K562 (cell line): Measurements from ENCODE around the gene PSMG3. TPM values are rescaled to one million over a fixed set of nuclear protein-coding genes. Genes with fewer than 3 reads are reported as not detected.

Experiments used
- ATAC-seq: fragments of 200-7000 bp; cut with Tn5 transposase; 3 replicates; pipeline ENCODE4 v1.9.1; 2020; ENCODE audit warnings: moderate library complexity
- BruUV-seq: library from RNA; stranded (reverse); fragments of 400-500 nt; replicated peaks from 2 replicates; lab custom pipeline; 2021; lab: Mats Ljungman, UMichigan
- CTCF ChIA-PET: fragments of 300-600 bp; formaldehyde crosslinking; extraction: SDS; loops from one replicate; lab custom pipeline; 2021; ENCODE audit warnings: low intra/inter-chr PET ratio; lab: Yijun Ruan, JAX
- POLR2A ChIA-PET: fragments of 300-600, 350-650 bp; sonication (Branson Sonifier 250); formaldehyde crosslinking; extraction: SDS; loops from one replicate; lab custom pipeline; 2021; ENCODE audit warnings: antibody characterized with exemption, inconsistent platforms; lab: Yijun Ruan, JAX
- DNase-seq, 4 experiments: peaks; one replicate each; pipeline versions ENCODE4 v3.0.0 to v3.0.0-alpha.2; 2011 to 2018; ENCODE audit warnings: low spot score in 3 of 4, mixed read lengths in 3 of 4; ENCODE audit errors: extremely low read depth in 1 of 4
- FAIRE-seq: peaks from 2 replicates; lab custom pipeline; 2011; peaks lifted over from hg19 to GRCh38; lab: Jason Lieb, UNC
- H2AFZ ChIP-seq: 2 replicates; pipeline ENCODE4 v1.6.0; 2011; ENCODE audit warnings: low read depth, low read length, control low read depth, inconsistent platforms
- H3K27ac ChIP-seq: fragments of 200-600 bp; 3 replicates; pipeline ENCODE4 v1.8.0; 2011; ENCODE audit warnings: low read depth, mild to moderate bottlenecking, control low read depth, inconsistent platforms, low read length, moderate library complexity, mixed read lengths; ENCODE audit errors: extremely low read depth
- H3K27me3 ChIP-seq, 2 experiments: fragments of 300-600 bp in 1 of 2; 2 replicates in 1 of 2; 3 replicates in 1 of 2; pipeline versions ENCODE4 v1.6.0 to v1.8.0; 2011; ENCODE audit warnings: inconsistent platforms in 2 of 2, low read length in 2 of 2, mild to moderate bottlenecking in 1 of 2, mixed read lengths in 1 of 2, moderate library complexity in 1 of 2; ENCODE audit not compliant: control insufficient read depth in 2 of 2, insufficient read depth in 2 of 2
- H3K36me3 ChIP-seq: fragments of 300-600 bp; 3 replicates; pipeline ENCODE4 v1.8.0; 2011; ENCODE audit warnings: mild to moderate bottlenecking, low read length, inconsistent platforms; ENCODE audit not compliant: control insufficient read depth, insufficient read depth
- H3K4me1 ChIP-seq, 2 experiments: fragments of 200-600 bp in 1 of 2; replicated peaks in 1 of 2; 2 replicates in 1 of 2; 3 replicates in 1 of 2; pipeline versions ENCODE4 v1.5.1 to v1.8.0; 2011; ENCODE audit warnings: inconsistent platforms in 2 of 2, low read length in 2 of 2, mild to moderate bottlenecking in 1 of 2, mixed read lengths in 1 of 2, moderate library complexity in 1 of 2; ENCODE audit not compliant: control insufficient read depth in 2 of 2, insufficient read depth in 2 of 2
- H3K4me2 ChIP-seq: 2 replicates; pipeline ENCODE4 v1.6.1; 2011; ENCODE audit warnings: low read length, control low read depth, inconsistent platforms, mixed read lengths; ENCODE audit not compliant: insufficient read depth
- H3K4me3 ChIP-seq: fragments of 200-600 bp; sonication (generic), shearing (Covaris generic); 2 replicates; pipeline ENCODE4 v1.5.1; 2016; ENCODE audit warnings: control low read depth, inconsistent platforms
- H3K79me2 ChIP-seq: fragments of 200-600 bp; 3 replicates; pipeline ENCODE4 v1.8.0; 2011; ENCODE audit warnings: low read length, inconsistent platforms; ENCODE audit not compliant: control insufficient read depth, insufficient read depth
- H3K9ac ChIP-seq, 2 experiments: 2 replicates each; pipeline versions ENCODE4 v1.6.0 to v1.6.1; 2011; ENCODE audit warnings: low read depth in 2 of 2, low read length in 2 of 2, control low read depth in 1 of 2, inconsistent platforms in 1 of 2, mild to moderate bottlenecking in 1 of 2, mixed read lengths in 1 of 2; ENCODE audit not compliant: insufficient read depth in 1 of 2
- H3K9me1 ChIP-seq: one replicate; pipeline ENCODE4 v1.6.0; 2011; ENCODE audit warnings: inconsistent platforms, mild to moderate bottlenecking, low read length, moderate library complexity; ENCODE audit not compliant: control insufficient read depth, insufficient read depth
- H3K9me3 ChIP-seq: replicated peaks from 2 replicates; pipeline ENCODE4 v1.5.1; 2011; ENCODE audit warnings: low read depth, low read length, inconsistent platforms; ENCODE audit not compliant: control insufficient read depth, insufficient read depth
- H4K20me1 ChIP-seq: replicated peaks from 2 replicates; pipeline ENCODE4 v1.6.1; 2011; ENCODE audit warnings: low read length, inconsistent platforms, mixed read lengths; ENCODE audit not compliant: control insufficient read depth, insufficient read depth
- CBX1 ChIP-seq: sonication (generic); IDR thresholded peaks from 2 replicates; pipeline ENCODE4 v1.6.1; 2016; ENCODE audit warnings: antibody characterized with exemption, low read depth, mild to moderate bottlenecking
- CBX5 ChIP-seq: IDR thresholded peaks from 2 replicates; pipeline ENCODE4 v1.6.1; 2014; ENCODE audit warnings: low read depth, borderline replicate concordance
- MTA2 ChIP-seq: fragments of 450-650 bp; IDR thresholded peaks from 2 replicates; pipeline ENCODE4 v1.6.1; 2016; ENCODE audit warnings: low read depth
- NONO ChIP-seq, 2 experiments: fragments of 200-400 bp in 1 of 2; fragments of 450-650 bp in 1 of 2; formaldehyde crosslinking in 1 of 2; IDR thresholded peaks; 2 replicates each; pipeline ENCODE4 v1.6.1; 2017; ENCODE audit warnings: low read depth in 2 of 2, mild to moderate bottlenecking in 2 of 2, moderate library complexity in 2 of 2, low read length in 1 of 2
- POLR2B ChIP-seq: fragments of 450-650 bp; IDR thresholded peaks from 2 replicates; pipeline ENCODE4 v1.6.1; 2018; ENCODE audit warnings: low read depth; ENCODE audit not compliant: partially characterized antibody
- ZNF507 ChIP-seq: conservative IDR thresholded peaks from 2 replicates; pipeline ENCODE4 v1.6.1; 2017; ENCODE audit warnings: missing genetic modification characterization, missing compliant biosample characterization
- WGBS: fragments of 100-300 bp; shearing (Covaris generic); methylation state at CpG from one replicate; pipeline ENCODE4 v1.1.6; 2016; ENCODE audit warnings: low coverage, mixed read lengths; ENCODE audit not compliant: insufficient coverage; ENCODE audit errors: missing lambda C conversion rate; 5-methylcytosine and 5-hydroxymethylcytosine counted together
- in situ Hi-C: fragments of 300-500 bp; cut with MboI; formaldehyde crosslinking; loops from 4 replicates; pipeline ENCODE4 v1.15.0; 2018; ENCODE audit warnings: inconsistent platforms, mixed read lengths
- intact Hi-C: fragments of 100-400 bp; cut with micrococcal nuclease; formaldehyde crosslinking; loops from 2 replicates; pipeline ENCODE4 v1.14.2; 2022
- polyA plus RNA-seq, 8 experiments: library from polyadenylated mRNA; depleted of rRNA in 4 of 8; stranded (reverse) in 5 of 8; unstranded in 3 of 8; fragments of >200 nt; fragmentation: Nextera tagmentation in 2 of 8; fragmentation: Illumina TruSeq in 1 of 8; extraction: Ambion mirVana in 2 of 8; extraction: Trizol in 1 of 8; gene quantifications; 2 replicates each; pipeline versions ENCODE4 v1.2.1 to v1.2.3, GENCODE V29; 2011 to 2014; ENCODE audit warnings: inconsistent platforms in 1 of 8, missing spikeins in 1 of 8
- total RNA-seq, 7 experiments: library from RNA; depleted of rRNA in 6 of 7; stranded (reverse); fragments of >200 nt in 6 of 7; fragmentation: Illumina TruSeq in 2 of 7; extraction: Trizol in 2 of 7; gene quantifications; 2 replicates each; pipeline versions ENCODE4 v1.2.1 to v1.2.3, GENCODE V29; 2011 to 2021; ENCODE audit warnings: low replicate concordance in 1 of 7
- TF ChIP-seq, protein P1 (sequence below): IDR thresholded peaks from 2 replicates; pipeline ENCODE4 v1.6.1; 2011; ENCODE audit warnings: borderline replicate concordance, low read depth, mild to moderate bottlenecking, moderate library complexity, low read length; ENCODE audit not compliant: insufficient read depth, poor library complexity, severe bottlenecking
- TF ChIP-seq, protein P2 (sequence below): fragments of 250-450 bp; sonication (Bioruptor Pico); IDR thresholded peaks from 2 replicates; pipeline ENCODE4 v1.8.0; 2021; ENCODE audit warnings: mild to moderate bottlenecking, moderate library complexity
- TF ChIP-seq, protein P3 (sequence below), 3 experiments: IDR thresholded peaks in 2 of 3; conservative IDR thresholded peaks in 1 of 3; 2 replicates each; pipeline ENCODE4 v1.5.1; 2011 to 2012; ENCODE audit warnings: low read length in 3 of 3, mild to moderate bottlenecking in 3 of 3, control low read depth in 2 of 3, improper control_type of control experiment in 1 of 3, inconsistent platforms in 1 of 3, low read depth in 1 of 3, mixed read lengths in 1 of 3, moderate library complexity in 1 of 3; ENCODE audit not compliant: insufficient read depth in 2 of 3

Gene PSMG3
- total and polyA plus RNA-seq, 9 of the 15 experiments (the other 6 are each of a cell fraction or from before 2014, with no cell fraction given): 34.8 to 122 (median 80.1) TPM

DNA sequence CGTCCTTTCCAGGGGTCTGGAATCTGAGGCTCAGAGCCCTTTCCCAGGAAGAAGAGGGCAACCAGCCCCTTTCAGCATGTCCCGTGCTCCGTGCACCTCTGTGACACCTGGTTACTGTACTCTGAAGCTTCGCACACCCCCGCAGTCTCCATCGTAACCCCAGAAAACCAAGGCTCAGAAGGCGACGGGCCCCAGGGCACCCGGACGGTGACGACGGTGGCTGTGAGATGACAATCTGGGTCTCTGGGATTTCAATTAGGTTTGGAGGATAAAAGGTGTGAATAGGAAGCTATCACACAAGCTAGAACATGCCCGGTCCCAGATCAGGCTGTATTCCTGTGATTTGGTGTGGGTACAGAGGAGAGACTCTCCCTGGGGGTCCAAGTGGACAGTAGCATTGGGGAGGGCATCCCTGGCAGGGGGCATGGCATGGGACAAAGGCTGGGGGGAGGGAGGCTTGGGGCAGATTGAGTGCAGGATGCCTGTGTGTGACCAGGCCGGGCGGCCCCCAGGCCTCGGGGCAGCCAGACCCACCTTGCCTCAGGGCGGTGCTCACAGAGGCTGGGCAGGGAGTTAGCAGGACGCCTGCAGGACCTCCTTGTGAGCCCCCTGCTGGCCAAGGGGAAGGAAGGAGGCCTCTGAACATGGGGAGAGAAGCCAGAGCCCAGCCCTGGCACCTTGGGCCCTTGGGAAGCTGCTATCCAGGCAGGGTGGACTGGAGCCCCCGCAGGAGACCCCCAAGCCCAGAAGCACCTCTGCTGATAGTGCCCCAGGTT lies 23.4 kb upstream of the PSMG3 start:
- H3K4me3 ChIP-seq: no peak overlapping the region
- no peaks in the 10 kb centered on the region for H3K9me3 ChIP-seq
- H3K4me2 ChIP-seq: no peak overlapping the region
- peaks cover 0 to 15% of the 10 kb centered on the region in 2 experiments; a peak in 3 of 5 replicates for H3K4me1 ChIP-seq
- H3K9ac ChIP-seq: no peak overlapping the region
- CTCF ChIA-PET: no interaction called here
- H3K27me3 ChIP-seq: peaks cover 51 to 75% of the 10 kb centered on the region in 2 experiments; a peak in 4 of 5 replicates
- 3% methylated on average over 18 of the region's 19 CpGs for WGBS
- no peak overlapping the region for H3K27ac ChIP-seq
- in situ Hi-C loops: no loop called here
- H4K20me1 ChIP-seq: 0 out of 2 replicates have a peak, but pooled peaks cover 11% of the 10 kb centered on the region
- POLR2A ChIA-PET: no interaction called here
- H2AFZ ChIP-seq: no peak overlapping the region
- no peaks in the 10 kb centered on the region for H3K9me1 ChIP-seq
- ATAC-seq: peak; percentile 89
- no peaks in the 10 kb centered on the region for H3K36me3 ChIP-seq
- H3K79me2 ChIP-seq: no peaks in the 10 kb centered on the region
- peak; percentile 45 to 54 (median 50) for DNase-seq
- BruUV-seq: no TSS peak
- intact Hi-C loops: no loop called here
- FAIRE-seq: no peak
- TF ChIP-seq POLR2B: no peak
- no peak for TF ChIP-seq MTA2
- TF ChIP-seq CBX5: no peak
- TF ChIP-seq, protein P1, sequence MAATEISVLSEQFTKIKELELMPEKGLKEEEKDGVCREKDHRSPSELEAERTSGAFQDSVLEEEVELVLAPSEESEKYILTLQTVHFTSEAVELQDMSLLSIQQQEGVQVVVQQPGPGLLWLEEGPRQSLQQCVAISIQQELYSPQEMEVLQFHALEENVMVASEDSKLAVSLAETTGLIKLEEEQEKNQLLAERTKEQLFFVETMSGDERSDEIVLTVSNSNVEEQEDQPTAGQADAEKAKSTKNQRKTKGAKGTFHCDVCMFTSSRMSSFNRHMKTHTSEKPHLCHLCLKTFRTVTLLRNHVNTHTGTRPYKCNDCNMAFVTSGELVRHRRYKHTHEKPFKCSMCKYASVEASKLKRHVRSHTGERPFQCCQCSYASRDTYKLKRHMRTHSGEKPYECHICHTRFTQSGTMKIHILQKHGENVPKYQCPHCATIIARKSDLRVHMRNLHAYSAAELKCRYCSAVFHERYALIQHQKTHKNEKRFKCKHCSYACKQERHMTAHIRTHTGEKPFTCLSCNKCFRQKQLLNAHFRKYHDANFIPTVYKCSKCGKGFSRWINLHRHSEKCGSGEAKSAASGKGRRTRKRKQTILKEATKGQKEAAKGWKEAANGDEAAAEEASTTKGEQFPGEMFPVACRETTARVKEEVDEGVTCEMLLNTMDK: peak; percentile 54
- TF ChIP-seq ZNF507: no peak
- TF ChIP-seq, protein P2, sequence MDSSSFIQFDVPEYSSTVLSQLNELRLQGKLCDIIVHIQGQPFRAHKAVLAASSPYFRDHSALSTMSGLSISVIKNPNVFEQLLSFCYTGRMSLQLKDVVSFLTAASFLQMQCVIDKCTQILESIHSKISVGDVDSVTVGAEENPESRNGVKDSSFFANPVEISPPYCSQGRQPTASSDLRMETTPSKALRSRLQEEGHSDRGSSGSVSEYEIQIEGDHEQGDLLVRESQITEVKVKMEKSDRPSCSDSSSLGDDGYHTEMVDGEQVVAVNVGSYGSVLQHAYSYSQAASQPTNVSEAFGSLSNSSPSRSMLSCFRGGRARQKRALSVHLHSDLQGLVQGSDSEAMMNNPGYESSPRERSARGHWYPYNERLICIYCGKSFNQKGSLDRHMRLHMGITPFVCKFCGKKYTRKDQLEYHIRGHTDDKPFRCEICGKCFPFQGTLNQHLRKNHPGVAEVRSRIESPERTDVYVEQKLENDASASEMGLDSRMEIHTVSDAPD: no peak
- no peak for TF ChIP-seq CBX1
- TF ChIP-seq NONO (IDR thresholded peaks at IDR 0.05; ENCODE audit: low read depth in 2 of 2, low read length in 1 of 2): no peak
- TF ChIP-seq, protein P3, sequence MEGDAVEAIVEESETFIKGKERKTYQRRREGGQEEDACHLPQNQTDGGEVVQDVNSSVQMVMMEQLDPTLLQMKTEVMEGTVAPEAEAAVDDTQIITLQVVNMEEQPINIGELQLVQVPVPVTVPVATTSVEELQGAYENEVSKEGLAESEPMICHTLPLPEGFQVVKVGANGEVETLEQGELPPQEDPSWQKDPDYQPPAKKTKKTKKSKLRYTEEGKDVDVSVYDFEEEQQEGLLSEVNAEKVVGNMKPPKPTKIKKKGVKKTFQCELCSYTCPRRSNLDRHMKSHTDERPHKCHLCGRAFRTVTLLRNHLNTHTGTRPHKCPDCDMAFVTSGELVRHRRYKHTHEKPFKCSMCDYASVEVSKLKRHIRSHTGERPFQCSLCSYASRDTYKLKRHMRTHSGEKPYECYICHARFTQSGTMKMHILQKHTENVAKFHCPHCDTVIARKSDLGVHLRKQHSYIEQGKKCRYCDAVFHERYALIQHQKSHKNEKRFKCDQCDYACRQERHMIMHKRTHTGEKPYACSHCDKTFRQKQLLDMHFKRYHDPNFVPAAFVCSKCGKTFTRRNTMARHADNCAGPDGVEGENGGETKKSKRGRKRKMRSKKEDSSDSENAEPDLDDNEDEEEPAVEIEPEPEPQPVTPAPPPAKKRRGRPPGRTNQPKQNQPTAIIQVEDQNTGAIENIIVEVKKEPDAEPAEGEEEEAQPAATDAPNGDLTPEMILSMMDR (IDR thresholded peaks at IDR 0.05 in 2 of 3, conservative IDR thresholded peaks at IDR 0.05 in 1 of 3; ENCODE audit: insufficient read depth in 2 of 3, low read depth in 1 of 3, low read length in 3 of 3): peak; percentile 48 to 61 (median 54)
